LNCAP (cell line): ENCODE results near the gene ZNF541.

ENCODE experiments used
- TF ChIP-seq, protein P1 (sequence below): fragments of 450-650 bp; IDR thresholded peaks from 2 replicates; pipeline ENCODE4 v1.5.1; 2017; ENCODE audit warnings: mild to moderate bottlenecking

The ZNF541 gene

DNA sequence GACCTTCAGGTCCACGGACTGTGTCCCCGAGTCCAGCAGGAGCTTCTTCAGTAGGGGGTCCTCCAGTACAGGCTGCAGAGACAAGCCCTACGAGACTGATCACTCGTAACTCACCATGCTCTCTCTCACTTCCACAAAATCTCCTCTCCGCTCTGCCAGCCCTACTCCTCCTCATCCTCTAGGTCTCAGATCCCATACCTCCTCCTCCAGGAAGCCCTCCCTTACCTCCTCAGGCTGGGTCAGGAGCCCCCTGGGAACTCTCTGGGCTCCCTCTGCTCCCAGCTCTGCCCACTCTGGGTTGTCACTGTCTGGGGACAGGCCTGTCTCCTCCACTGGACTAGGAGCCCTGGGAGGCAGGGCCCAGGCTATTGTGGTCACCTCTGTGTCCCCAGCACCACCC, 34.1 kb downstream of the ZNF541 start:
- TF ChIP-seq, protein P1, sequence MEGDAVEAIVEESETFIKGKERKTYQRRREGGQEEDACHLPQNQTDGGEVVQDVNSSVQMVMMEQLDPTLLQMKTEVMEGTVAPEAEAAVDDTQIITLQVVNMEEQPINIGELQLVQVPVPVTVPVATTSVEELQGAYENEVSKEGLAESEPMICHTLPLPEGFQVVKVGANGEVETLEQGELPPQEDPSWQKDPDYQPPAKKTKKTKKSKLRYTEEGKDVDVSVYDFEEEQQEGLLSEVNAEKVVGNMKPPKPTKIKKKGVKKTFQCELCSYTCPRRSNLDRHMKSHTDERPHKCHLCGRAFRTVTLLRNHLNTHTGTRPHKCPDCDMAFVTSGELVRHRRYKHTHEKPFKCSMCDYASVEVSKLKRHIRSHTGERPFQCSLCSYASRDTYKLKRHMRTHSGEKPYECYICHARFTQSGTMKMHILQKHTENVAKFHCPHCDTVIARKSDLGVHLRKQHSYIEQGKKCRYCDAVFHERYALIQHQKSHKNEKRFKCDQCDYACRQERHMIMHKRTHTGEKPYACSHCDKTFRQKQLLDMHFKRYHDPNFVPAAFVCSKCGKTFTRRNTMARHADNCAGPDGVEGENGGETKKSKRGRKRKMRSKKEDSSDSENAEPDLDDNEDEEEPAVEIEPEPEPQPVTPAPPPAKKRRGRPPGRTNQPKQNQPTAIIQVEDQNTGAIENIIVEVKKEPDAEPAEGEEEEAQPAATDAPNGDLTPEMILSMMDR: no peak

- TF ChIP-seq, protein P1: no peak
Measured at GRCh38 chr19:47537493-47537892, 35.5 kb downstream of the ZNF541 start.

DNA sequence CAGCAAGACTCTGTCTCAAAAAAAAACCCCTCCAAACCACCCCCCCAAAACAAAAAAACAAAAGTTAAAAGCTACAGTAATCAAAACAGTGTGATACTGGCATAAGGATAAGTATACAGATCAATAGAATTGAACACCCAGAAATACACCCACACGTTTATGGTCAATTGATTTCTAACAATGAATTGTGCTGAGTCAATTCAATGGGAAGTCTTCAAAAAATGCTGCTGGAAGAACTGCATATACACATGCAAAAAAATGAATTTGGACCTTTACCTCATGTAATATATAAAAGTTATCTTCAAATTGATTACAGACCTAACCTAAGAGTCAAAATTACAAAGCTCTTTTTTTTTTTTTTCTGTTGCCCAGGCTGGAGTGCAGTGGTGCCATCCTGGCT, 38.3 kb downstream of the ZNF541 start:
- TF ChIP-seq, protein P1: no peak

GRCh38 chr19:47531640-47532387, 41.1 kb downstream of the ZNF541 start:
- TF ChIP-seq, protein P1: no peak

- TF ChIP-seq, protein P1: no peak
Measured at GRCh38 chr19:47529018-47529742, 43.8 kb downstream of the ZNF541 start.

DNA sequence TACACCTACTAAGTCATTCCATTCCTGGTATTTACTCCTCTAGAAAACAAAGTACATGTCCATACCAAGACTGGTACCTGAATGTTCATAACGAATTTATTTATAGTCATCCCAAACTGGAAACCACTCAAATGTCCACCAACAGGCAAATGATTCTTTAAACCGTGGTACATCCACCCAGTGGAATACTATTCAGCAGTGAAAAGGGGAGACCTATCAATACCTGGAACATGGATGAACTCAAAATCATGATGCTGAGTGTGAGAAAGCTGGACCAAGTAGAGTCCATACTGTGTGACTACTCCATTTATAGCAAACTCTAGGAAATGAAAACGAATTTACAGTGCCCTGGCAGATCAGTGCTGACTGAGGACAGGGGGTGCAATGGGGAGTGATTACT, 46.1 kb downstream of the ZNF541 start:
- TF ChIP-seq, protein P1: no peak

GRCh38 chr19:47523473-47523872, 49.5 kb downstream of the ZNF541 start:
- TF ChIP-seq, protein P1: no peak
